NCI-H1092 treated with DMSO at 0.1 percent for 48 hours (cell line): ENCODE data around the gene TNK1.
A peak's percentile ranks its signal among the peaks of the same experiment; 100 is the strongest.

ENCODE experiments used
- DNase-seq: peaks from one replicate; lab custom pipeline; 2025; lab: John Stamatoyannopoulos, UW

TNK1 gene

GRCh38 chr17:7410634-7411426 is 29.9 kb downstream of the TNK1 start:
- DNase-seq: no peak

- no peak for DNase-seq
Measured at GRCh38 chr17:7411427-7411750, 30.5 kb downstream of the TNK1 start.

DNA sequence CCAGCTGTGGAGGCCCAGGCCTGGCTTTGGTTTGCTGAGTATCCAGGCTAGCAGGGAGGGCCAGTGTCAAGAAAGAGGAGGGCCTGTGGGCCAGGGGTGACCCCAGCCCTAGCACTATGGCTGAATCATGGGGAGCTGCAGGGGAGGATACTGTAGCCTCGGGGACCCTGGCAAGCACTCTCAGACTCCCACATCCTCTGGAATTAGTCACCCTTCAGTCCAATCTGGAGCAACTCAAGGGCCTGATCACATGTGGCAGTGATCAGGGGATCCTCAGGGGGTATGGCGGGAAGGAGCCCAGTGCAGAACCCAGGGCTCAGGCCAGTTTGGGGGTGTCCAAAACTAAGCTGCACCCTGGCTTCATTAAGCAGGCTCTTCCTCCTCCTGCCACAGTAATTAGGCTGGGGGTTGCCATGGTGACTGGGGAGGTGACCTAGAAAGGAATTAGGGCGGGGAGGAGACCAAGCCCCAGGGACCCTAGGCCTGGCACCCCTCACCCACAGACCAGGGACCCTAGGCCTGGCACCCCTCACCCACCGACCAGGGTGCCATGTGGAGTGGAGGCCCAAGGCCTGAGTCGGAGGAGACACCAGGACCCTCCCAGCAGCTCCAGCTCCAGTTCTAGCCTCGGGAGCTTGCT is 32.6 kb downstream of the TNK1 start:
- DNase-seq: no peak

DNA sequence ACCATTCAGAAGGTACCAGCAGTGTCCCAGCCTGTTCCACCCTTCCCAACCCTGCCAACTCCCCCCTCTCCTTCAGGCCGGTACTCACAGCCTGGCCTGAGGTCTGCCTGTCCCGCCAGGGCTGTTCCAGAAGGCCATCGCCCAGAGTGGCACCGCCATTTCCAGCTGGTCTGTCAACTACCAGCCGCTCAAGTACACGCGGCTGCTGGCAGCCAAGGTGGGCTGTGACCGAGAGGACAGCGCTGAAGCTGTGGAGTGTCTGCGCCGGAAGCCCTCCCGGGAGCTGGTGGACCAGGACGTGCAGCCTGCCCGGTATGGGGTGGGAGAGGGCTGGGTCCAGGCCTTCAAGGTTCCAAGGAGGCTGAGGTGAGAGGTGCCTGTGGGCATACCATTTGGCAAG is 33.9 kb downstream of the TNK1 start:
- no peak for DNase-seq

DNA sequence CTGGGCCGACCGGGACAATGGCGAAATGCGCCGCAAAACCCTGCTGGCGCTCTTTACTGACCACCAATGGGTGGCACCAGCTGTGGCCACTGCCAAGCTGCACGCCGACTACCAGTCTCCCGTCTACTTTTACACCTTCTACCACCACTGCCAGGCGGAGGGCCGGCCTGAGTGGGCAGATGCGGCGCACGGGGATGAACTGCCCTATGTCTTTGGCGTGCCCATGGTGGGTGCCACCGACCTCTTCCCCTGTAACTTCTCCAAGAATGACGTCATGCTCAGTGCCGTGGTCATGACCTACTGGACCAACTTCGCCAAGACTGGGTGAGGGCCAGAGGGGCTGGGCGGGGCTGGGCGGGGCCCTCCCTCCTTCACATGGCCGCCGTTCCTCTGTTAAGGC is 34.9 kb downstream of the TNK1 start:
- no peak for DNase-seq

GRCh38 chr17:7416323-7416722 is 35.4 kb downstream of the TNK1 start:
- no peak for DNase-seq

GRCh38 chr17:7417056-7417655 is 36.3 kb downstream of the TNK1 start:
- no peak for DNase-seq

- no peak for DNase-seq
Measured at GRCh38 chr17:7418472-7419152, 37.7 kb downstream of the TNK1 start.

GRCh38 chr17:7419819-7420610 is 39.1 kb downstream of the TNK1 start, which contains the start of gene SPEM1:
TSS of gene SPEM1 (plus strand) at chr17:7420324. CDS start at chr17:7420385, 61 bp downstream.
- no peak for DNase-seq

DNA sequence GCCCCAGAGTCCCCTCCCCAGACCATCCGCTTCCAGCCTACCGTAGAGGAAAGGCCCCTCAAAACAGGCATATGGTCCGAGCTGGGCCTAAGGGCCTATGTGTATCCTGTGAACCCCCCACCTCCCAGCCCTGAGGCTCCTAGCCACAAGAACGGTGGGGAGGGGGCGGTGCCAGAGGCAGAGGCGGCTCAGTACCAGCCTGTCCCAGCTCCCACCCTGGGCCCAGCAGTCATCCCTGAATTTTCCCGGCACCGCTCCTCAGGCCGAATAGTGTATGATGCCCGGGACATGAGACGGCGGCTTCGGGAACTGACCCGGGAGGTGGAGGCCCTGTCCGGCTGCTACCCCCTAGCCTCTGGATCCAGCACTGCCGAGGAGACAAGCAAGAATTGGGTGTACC is 40.3 kb downstream of the TNK1 start:
- no peak for DNase-seq

- peak; percentile 25 for DNase-seq
Measured at GRCh38 chr17:7423679-7424078, 42.8 kb downstream of the TNK1 start.

GRCh38 chr17:7425316-7425715 is 44.4 kb downstream of the TNK1 start, which contains the start of gene SPEM2:
TSS of gene SPEM2 (plus strand) at chr17:7425616. CDS start at chr17:7425689, 73 bp downstream.
- no peak for DNase-seq

GRCh38 chr17:7425756-7426155 is 44.9 kb downstream of the TNK1 start:
- no peak for DNase-seq

DNA sequence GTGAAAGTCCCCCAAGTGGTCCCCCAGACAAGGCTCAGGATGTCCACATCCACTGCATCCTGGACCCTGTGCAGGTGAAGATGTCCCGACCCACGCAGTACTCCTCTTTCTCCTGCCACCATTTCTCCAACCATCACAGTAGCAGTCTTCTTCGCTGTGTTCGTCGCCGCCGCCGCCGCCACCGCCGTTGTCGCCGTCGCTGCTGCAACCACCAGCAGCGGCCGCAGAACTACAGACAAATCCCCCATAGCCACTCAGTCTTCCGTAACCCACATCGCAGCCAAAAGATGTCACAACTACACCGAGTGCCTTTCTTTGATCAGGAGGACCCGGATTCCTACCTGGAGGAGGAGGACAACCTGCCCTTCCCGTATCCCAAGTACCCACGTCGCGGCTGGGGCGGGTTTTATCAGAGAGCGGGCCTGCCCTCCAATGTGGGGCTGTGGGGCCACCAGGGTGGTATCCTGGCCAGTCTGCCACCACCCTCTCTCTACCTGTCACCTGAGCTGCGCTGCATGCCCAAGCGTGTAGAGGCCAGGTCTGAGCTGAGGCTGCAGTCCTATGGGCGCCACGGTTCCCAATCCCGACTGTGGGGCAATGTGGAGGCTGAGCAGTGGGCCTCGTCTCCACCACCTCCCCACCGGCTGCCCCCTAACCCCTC is 45.4 kb downstream of the TNK1 start:
- no peak for DNase-seq

DNA sequence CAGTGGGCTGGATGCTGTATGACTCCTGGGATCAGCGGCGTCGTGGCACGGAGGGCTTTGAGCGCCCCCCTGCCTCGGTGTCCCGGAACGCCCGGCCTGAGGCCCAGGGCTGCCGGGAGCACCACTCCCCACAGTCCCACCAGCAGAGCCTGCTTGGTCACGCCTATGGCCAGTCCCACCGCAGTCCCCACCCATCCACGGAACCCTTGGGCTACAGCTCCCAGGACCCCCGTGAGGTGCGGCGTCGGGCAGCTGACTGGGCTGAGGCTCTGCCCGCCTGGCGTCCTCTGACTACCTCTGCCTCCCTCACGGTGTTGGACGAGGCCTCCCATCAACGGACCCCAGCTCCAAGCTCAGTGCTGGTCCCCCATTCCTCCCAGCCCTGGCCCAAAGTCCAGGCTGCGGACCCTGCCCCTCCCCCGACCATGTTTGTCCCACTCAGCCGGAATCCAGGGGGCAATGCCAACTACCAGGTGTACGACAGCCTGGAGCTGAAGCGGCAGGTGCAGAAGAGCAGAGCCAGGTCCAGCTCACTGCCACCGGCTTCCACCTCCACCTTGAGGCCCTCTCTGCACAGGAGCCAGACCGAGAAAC is 46.1 kb downstream of the TNK1 start:
- DNase-seq: no peak

DNA sequence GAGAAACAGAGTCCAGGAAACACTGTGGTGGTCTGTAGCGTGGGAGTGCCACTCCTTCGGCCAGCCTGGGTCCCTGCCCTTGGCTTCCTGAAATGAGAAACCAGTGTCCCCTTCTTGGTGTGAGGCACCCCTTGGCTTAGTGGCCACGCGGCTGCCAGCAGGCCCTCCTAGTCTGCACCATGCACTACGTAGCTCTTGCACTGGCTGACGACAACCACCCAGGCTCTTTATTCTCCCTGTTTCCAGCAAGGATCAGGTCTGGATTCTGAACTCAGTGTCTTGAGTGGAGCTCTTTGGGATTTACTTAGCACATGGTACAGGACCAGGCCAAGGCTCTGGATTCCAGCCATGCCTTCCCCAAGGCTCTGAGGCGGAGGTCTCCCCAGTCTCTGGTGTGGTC is 46.7 kb downstream of the TNK1 start:
- DNase-seq: no peak

GRCh38 chr17:7428557-7428956 is 47.7 kb downstream of the TNK1 start, which contains the start of gene SPEM3:
TSS of gene SPEM3 (plus strand) at chr17:7428857. CDS start at chr17:7428903, 46 bp downstream.
- DNase-seq: no peak

DNA sequence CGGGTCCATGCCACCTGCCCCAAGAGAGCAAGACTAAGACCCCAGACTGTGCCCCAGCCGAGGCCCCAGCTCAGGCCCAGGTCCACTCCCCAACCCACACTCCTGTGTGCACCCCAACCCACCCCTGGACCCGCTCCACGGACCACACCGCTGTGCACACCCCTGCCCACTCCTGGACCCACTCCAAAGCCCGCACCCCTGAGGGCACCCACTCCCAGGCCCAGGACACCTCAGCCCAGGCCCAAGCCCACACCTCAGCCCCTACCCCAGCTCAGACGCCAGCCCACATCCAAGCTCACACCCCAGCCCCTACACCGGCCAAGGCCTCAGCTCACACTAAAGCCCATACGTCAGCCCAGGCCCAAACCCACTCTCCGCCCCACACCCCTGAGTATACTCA is 48.8 kb downstream of the TNK1 start:
- no peak for DNase-seq

DNA sequence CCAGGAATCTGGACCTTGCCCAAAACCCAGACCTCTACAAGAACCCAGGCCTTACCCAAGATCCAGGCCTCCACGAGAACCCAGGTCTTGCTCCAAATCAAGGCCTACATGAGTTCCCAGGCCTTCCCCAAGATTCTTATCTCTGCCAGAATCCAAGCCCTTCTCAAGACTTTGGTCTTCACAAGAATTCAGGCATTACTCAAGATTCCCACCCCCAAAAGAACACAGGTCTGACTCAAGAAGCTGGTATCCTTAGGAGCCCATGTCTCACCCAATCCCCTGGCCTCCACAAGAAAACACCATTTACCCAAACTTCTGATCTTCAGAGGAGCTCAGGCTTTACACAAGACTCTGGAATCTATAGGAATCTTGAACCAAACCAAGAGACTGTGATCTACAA is 50.3 kb downstream of the TNK1 start:
- DNase-seq: no peak

DNA sequence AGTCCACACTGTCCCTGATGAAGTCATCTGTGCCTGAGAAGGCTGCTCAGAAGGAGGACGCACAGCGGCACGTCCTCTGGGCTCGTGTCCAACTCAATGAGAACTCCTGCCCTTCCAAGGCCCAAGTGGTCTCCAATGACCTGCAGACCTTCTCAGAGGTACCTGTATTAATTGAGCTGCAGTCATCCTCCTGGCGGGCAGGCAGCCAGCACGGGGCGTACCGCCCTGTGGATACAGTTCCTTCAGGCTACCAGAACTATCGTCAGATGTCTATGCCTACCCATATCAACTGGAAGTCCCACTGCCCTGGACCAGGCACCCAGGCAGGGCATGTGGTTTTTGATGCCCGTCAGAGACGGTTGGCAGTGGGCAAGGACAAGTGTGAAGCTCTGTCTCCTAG is 51.4 kb downstream of the TNK1 start:
- DNase-seq: no peak
